IMR-90 (cell line): ENCODE results near the gene ATRNL1. TPM values are rescaled to one million over a fixed set of nuclear protein-coding genes. Genes with fewer than 3 reads are reported as not detected.

ENCODE experiments used
- ATAC-seq: fragments of 200-7000 bp; cut with Tn5 transposase; 2 replicates; pipeline ENCODE4 v1.9.1; 2020; ENCODE audit warnings: low read depth, mild to moderate bottlenecking, moderate library complexity
- BruUV-seq: library from RNA; stranded (reverse); fragments of 400-500 nt; replicated peaks from 2 replicates; lab custom pipeline; 2021; lab: Mats Ljungman, UMichigan
- CTCF ChIA-PET: fragments of 300-600 bp; formaldehyde crosslinking; extraction: SDS; loops from one replicate; lab custom pipeline; 2021; ENCODE audit warnings: antibody characterized with exemption; lab: Yijun Ruan, JAX
- POLR2A ChIA-PET: fragments of 300-600 bp; sonication (Branson Sonifier 250); formaldehyde crosslinking; loops from one replicate; lab custom pipeline; 2022; ENCODE audit warnings: antibody characterized with exemption; ENCODE audit not compliant: unreplicated experiment; lab: Charles Lee
- DNase-seq: peaks from one replicate; pipeline ENCODE4 v3.0.0; 2013
- H2AFZ ChIP-seq: replicated peaks from 2 replicates; pipeline ENCODE3; 2013; ENCODE audit warnings: low read length, mild to moderate bottlenecking; ENCODE audit not compliant: poor library complexity
- H2AK5ac ChIP-seq: 2 replicates; pipeline ENCODE4 v1.6.1; 2013; ENCODE audit warnings: low read depth, low read length, inconsistent platforms
- H2AK9ac ChIP-seq: replicated peaks from 2 replicates; pipeline ENCODE3; 2013; ENCODE audit warnings: mild to moderate bottlenecking, low read depth, low read length, moderate library complexity; ENCODE audit not compliant: poor library complexity
- H2BK120ac ChIP-seq: 2 replicates; pipeline ENCODE4 v1.6.1; 2013; ENCODE audit warnings: low read depth, low read length, inconsistent platforms
- H2BK15ac ChIP-seq: 3 replicates; pipeline ENCODE4 v1.6.1; 2013; ENCODE audit warnings: low read depth, low read length, inconsistent platforms
- H2BK20ac ChIP-seq: 2 replicates; pipeline ENCODE4 v1.6.1; 2013; ENCODE audit warnings: low read depth, mild to moderate bottlenecking, inconsistent platforms, low read length, moderate library complexity
- H2BK5ac ChIP-seq: 2 replicates; pipeline ENCODE4 v1.6.1; 2013; ENCODE audit warnings: mild to moderate bottlenecking, low read depth, low read length, inconsistent platforms; ENCODE audit not compliant: poor library complexity, severe bottlenecking
- H3K14ac ChIP-seq: replicated peaks from 2 replicates; pipeline ENCODE4 v1.6.1; 2013; ENCODE audit warnings: low read depth, low read length, inconsistent platforms
- H3K18ac ChIP-seq: 2 replicates; pipeline ENCODE4 v1.6.1; 2013; ENCODE audit warnings: low read depth, low read length, control low read depth
- H3K23ac ChIP-seq: 2 replicates; pipeline ENCODE4 v1.6.1; 2013; ENCODE audit warnings: low read depth, low read length, inconsistent platforms
- H3K27ac ChIP-seq: 2 replicates; pipeline ENCODE4 v1.5.1; 2013; ENCODE audit warnings: mild to moderate bottlenecking, control low read depth, low read length; ENCODE audit not compliant: insufficient read depth
- H3K27me3 ChIP-seq: 2 replicates; pipeline ENCODE4 v1.6.1; 2013; ENCODE audit warnings: low read length; ENCODE audit not compliant: control insufficient read depth, insufficient read depth
- H3K36me3 ChIP-seq: 2 replicates; pipeline ENCODE4 v1.6.1; 2013; ENCODE audit warnings: low read length, mixed read lengths; ENCODE audit not compliant: control insufficient read depth, insufficient read depth
- H3K4ac ChIP-seq: 2 replicates; pipeline ENCODE4 v1.6.1; 2013; ENCODE audit warnings: low read depth, low read length, inconsistent platforms
- H3K4me1 ChIP-seq: 2 replicates; pipeline ENCODE4 v1.6.1; 2013; ENCODE audit warnings: low read length, mixed read lengths; ENCODE audit not compliant: control insufficient read depth, insufficient read depth
- H3K4me2 ChIP-seq: 2 replicates; pipeline ENCODE4 v1.6.1; 2013; ENCODE audit warnings: low read depth, mild to moderate bottlenecking, control low read depth, low read length, moderate library complexity
- H3K4me3 ChIP-seq: 2 replicates; pipeline ENCODE4 v1.5.1; 2013; ENCODE audit warnings: low read depth, mild to moderate bottlenecking, control low read depth, low read length, moderate library complexity; ENCODE audit not compliant: insufficient read depth
- H3K56ac ChIP-seq: 2 replicates; pipeline ENCODE4 v1.6.1; 2013; ENCODE audit warnings: low read length, inconsistent platforms; ENCODE audit not compliant: insufficient read depth; ENCODE audit errors: extremely low read depth
- H3K79me1 ChIP-seq, 2 experiments: 2 replicates each; pipeline ENCODE4 v1.6.1; 2013; ENCODE audit warnings: low read length in 2 of 2, inconsistent platforms in 1 of 2, low read depth in 1 of 2
- H3K9ac ChIP-seq: 2 replicates; pipeline ENCODE4 v1.6.1; 2013; ENCODE audit warnings: low read depth, low read length, control low read depth
- H3K9me1 ChIP-seq: 2 replicates; pipeline ENCODE4 v1.6.1; 2013; ENCODE audit warnings: low read length, inconsistent platforms; ENCODE audit not compliant: insufficient read depth
- H3K9me3 ChIP-seq: 2 replicates; pipeline ENCODE4 v1.6.1; 2013; ENCODE audit warnings: low read length; ENCODE audit not compliant: control insufficient read depth, insufficient read depth
- H4K20me1 ChIP-seq: 2 replicates; pipeline ENCODE4 v1.6.1; 2013; ENCODE audit warnings: low read length, inconsistent platforms; ENCODE audit not compliant: insufficient read depth
- H4K5ac ChIP-seq: 2 replicates; pipeline ENCODE4 v1.6.1; 2013; ENCODE audit warnings: mild to moderate bottlenecking, low read depth, low read length, control low read depth
- H4K8ac ChIP-seq, 2 experiments: 2 replicates each; pipeline ENCODE4 v1.6.1; 2013; ENCODE audit warnings: low read depth in 2 of 2, low read length in 2 of 2, control low read depth in 1 of 2, inconsistent platforms in 1 of 2
- H4K91ac ChIP-seq: 2 replicates; pipeline ENCODE4 v1.6.1; 2013; ENCODE audit warnings: low read depth, low read length, inconsistent platforms; ENCODE audit not compliant: insufficient read depth
- BHLHE40 ChIP-seq: fragments of 150-350 bp; IDR thresholded peaks from 2 replicates; pipeline ENCODE4 v1.6.1; 2016; ENCODE audit warnings: mild to moderate bottlenecking, low read depth, low read length
- CEBPB ChIP-seq: IDR thresholded peaks from 2 replicates; pipeline ENCODE4 v1.6.1; 2012; ENCODE audit warnings: low read depth, low read length, improper control_type of control experiment
- CHD1 ChIP-seq: IDR thresholded peaks from 2 replicates; pipeline ENCODE4 v1.6.1; 2012; ENCODE audit warnings: low read depth, low read length, improper control_type of control experiment
- CTCF ChIP-seq: conservative IDR thresholded peaks from 2 replicates; pipeline ENCODE4 v1.5.1; 2012; ENCODE audit warnings: mild to moderate bottlenecking, low read depth, low read length, improper control_type of control experiment
- ELK1 ChIP-seq: fragments of 150-350 bp; IDR thresholded peaks from 2 replicates; pipeline ENCODE4 v1.6.1; 2016; ENCODE audit warnings: low read depth, mild to moderate bottlenecking, low read length, moderate library complexity, borderline replicate concordance
- FOS ChIP-seq: fragments of 150-350 bp; IDR thresholded peaks from 2 replicates; pipeline ENCODE4 v1.6.1; 2016; ENCODE audit warnings: low read depth, low read length
- MAFK ChIP-seq: IDR thresholded peaks from 2 replicates; pipeline ENCODE4 v1.6.1; 2012; ENCODE audit warnings: low read depth, low read length, improper control_type of control experiment
- MAZ ChIP-seq: IDR thresholded peaks from 2 replicates; pipeline ENCODE4 v1.6.1; 2012; ENCODE audit warnings: low read depth, mild to moderate bottlenecking, low read length, improper control_type of control experiment, moderate library complexity, borderline replicate concordance
- MXI1 ChIP-seq: IDR thresholded peaks from 2 replicates; pipeline ENCODE4 v1.6.1; 2012; ENCODE audit warnings: low read depth, mild to moderate bottlenecking, low read length, moderate library complexity, borderline replicate concordance
- NFE2L2 ChIP-seq: fragments of 150-350 bp; IDR thresholded peaks from 2 replicates; pipeline ENCODE4 v1.6.1; 2016; ENCODE audit warnings: low read depth, mild to moderate bottlenecking, low read length
- POLR2A ChIP-seq: IDR thresholded peaks from 2 replicates; pipeline ENCODE4 v1.6.1; 2012; ENCODE audit warnings: mild to moderate bottlenecking, low read depth, low read length
- RAD21 ChIP-seq: IDR thresholded peaks from 2 replicates; pipeline ENCODE4 v1.6.1; 2012; ENCODE audit warnings: low read length, improper control_type of control experiment
- RCOR1 ChIP-seq: IDR thresholded peaks from 2 replicates; pipeline ENCODE4 v1.6.1; 2012; ENCODE audit warnings: mild to moderate bottlenecking, low read length, improper control_type of control experiment; ENCODE audit not compliant: insufficient replicate concordance
- RFX5 ChIP-seq: IDR thresholded peaks from 2 replicates; pipeline ENCODE4 v1.8.0; 2012; ENCODE audit warnings: low read depth, mild to moderate bottlenecking, low read length, moderate library complexity
- SMC3 ChIP-seq: fragments of 150-350 bp; IDR thresholded peaks from 2 replicates; pipeline ENCODE4 v1.6.1; 2016; ENCODE audit warnings: low read depth, mild to moderate bottlenecking, antibody characterized with exemption, low read length, moderate library complexity
- USF2 ChIP-seq: fragments of 150-350 bp; IDR thresholded peaks from 2 replicates; pipeline ENCODE4 v1.6.1; 2017; ENCODE audit warnings: mild to moderate bottlenecking, antibody characterized with exemption, low read length, low read depth
- WGBS, 2 experiments: methylation state at CpG; one replicate each; pipeline versions ENCODE4 v1.1.5 to v1.1.7; 2013; ENCODE audit warnings: missing lambda C conversion rate in 2 of 2; ENCODE audit not compliant: insufficient read length in 1 of 2; ENCODE audit errors: extremely low coverage in 2 of 2; 5-methylcytosine and 5-hydroxymethylcytosine counted together
- dilution Hi-C: fragments of 300-500 bp; cut with HindIII; formaldehyde crosslinking; loops from one replicate; pipeline ENCODE4 v1.14.3; 2018; ENCODE audit warnings: low sequenced_read_pairs; ENCODE audit not compliant: unreplicated experiment
- in situ Hi-C: fragments of 300-500 bp; cut with MboI; formaldehyde crosslinking; loops from 3 replicates; pipeline ENCODE4 v1.14.3; 2019; ENCODE audit warnings: low sequenced_read_pairs, inconsistent platforms, mixed read lengths
- intact Hi-C: fragments of 100-400 bp; cut with micrococcal nuclease; formaldehyde crosslinking; loops from 2 replicates; pipeline ENCODE4 v1.10.0; 2022
- polyA plus RNA-seq, 3 experiments: library from polyadenylated mRNA; depleted of rRNA; stranded (reverse); fragments of >200 nt; gene quantifications; 2 replicates each; pipeline ENCODE4 v1.2.3, GENCODE V29; 2012; ENCODE audit warnings: low replicate concordance in 1 of 3
- total RNA-seq: library from RNA; depleted of rRNA; stranded (reverse); fragments of >200 nt; gene quantifications from 2 replicates; pipeline ENCODE4 v1.2.3, GENCODE V29; 2012

ATRNL1 gene
- total and polyA plus RNA-seq, 2 of the 4 experiments (the other 2 are of a cell fraction): 0.18 to 0.19 TPM

GRCh38 chr10:115773832-115774231 lies 680.7 kb downstream of the ATRNL1 start:
- Histone ChIP-seq H2BK15ac (no peak overlapping the region), H3K4me2 (no peak overlapping the region), H3K56ac (no peak overlapping the region), H4K91ac (no peak overlapping the region), H3K9ac (no peak overlapping the region), H4K8ac (no peak overlapping the region), H3K14ac (no peak overlapping the region), H2BK5ac (no peak overlapping the region), H2BK120ac (no peak overlapping the region), H3K9me3 (no peaks in the 10 kb centered on the region), H3K4ac (no peak overlapping the region), H3K27ac (no peak overlapping the region), H3K27me3 (no peaks in the 10 kb centered on the region), H2AK9ac (no peak overlapping the region), H3K4me3 (no peak overlapping the region), H3K9me1 (no peaks in the 10 kb centered on the region), H4K5ac (no peak overlapping the region), H3K18ac (no peak overlapping the region), H2BK20ac (no peak overlapping the region), H2AK5ac (no peak overlapping the region), H3K23ac (no peak overlapping the region), H3K79me1 (no peaks in the 10 kb centered on the region), H4K20me1 (no peaks in the 10 kb centered on the region), H3K36me3 (no peaks in the 10 kb centered on the region), H2AFZ (no peak overlapping the region), H3K4me1 (no peaks in the 10 kb centered on the region)
- BruUV-seq: no TSS peak
- dilution Hi-C loops (no loop called here), intact Hi-C loops (no loop called here), in situ Hi-C loops (no loop called here)
- no peak for DNase-seq
- TF ChIP-seq CEBPB (no peak), FOS (no peak), CTCF (no peak), RFX5 (no peak), POLR2A (no peak), CHD1 (no peak), MAZ (no peak), MAFK (no peak), ELK1 (no peak), MXI1 (no peak), USF2 (no peak), RAD21 (no peak), RCOR1 (no peak), NFE2L2 (no peak), BHLHE40 (no peak), SMC3 (no peak)
- CTCF ChIA-PET: no interaction called here
- no peak for ATAC-seq
- WGBS, 2 experiments: 100% methylated on average over 1 of the region's 2 CpGs; no CpG with 5 or more reads in 1 of the 2 experiments
- POLR2A ChIA-PET: interaction anchor here (0.6 kb wide), 1 partner anchor 1474 kb away, joined by 4 read pairs; no protein-coding TSS in a partner anchor
